Stimulated activated naive CD4-positive, alpha-beta T cell (primary cell): ENCODE results near the gene TRAK2.
"Not testable (repeated sequence)": the region's sequence is repeated elsewhere in the genome, so short reads cannot be mapped to it uniquely, and the experiment has no call there.

Experiments used
- DNase-seq, 6 experiments: peaks; one replicate each; lab custom pipeline; 2025; lab: John Stamatoyannopoulos, UW

TRAK2 gene

DNA sequence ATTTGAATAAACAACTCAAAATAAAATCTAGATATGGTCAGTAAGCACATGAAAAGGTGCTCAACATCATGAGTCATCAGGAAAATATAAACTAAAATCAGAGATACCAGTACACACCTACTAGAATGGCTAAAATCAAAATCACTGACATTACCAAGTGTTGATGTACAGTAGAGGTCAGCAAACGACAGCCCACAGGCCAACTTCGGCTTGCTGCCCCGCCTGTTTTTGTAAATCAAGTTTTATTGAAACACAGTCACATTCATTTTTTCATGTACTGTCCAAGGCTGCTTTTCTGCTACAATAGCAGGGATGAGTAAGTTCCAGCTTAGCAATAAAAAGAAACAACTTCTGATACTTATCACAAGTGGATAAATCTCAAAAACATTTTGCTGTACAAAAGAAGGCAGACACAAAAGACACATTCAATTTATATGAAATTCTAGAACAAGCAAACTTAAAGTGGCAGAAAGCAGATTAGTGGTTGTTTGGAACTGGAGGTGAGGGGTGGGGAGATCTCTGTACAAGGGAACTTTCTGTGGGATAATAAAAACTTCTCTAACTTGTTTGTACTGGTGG is 32.1 kb downstream of the TRAK2 start:
- no peak for DNase-seq

DNA sequence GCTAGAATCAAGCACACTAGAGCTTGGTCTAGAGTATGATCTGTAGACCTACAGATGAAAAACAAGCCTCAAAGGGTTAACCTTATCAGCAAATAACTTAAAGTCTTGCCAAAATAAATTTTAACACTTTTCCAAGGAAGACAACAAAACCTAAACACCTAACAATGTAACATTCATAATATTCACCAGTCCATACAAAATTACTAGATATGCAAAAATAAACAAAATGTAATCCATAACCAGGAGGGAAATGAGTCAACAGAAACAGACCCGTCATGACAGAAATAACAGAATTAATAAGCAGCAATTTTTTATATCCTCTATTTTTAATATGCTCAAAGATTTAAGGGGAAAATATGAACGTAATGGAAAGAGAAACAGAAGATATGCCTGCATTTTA is 36.1 kb downstream of the TRAK2 start:
- DNase-seq, result no peak

DNA sequence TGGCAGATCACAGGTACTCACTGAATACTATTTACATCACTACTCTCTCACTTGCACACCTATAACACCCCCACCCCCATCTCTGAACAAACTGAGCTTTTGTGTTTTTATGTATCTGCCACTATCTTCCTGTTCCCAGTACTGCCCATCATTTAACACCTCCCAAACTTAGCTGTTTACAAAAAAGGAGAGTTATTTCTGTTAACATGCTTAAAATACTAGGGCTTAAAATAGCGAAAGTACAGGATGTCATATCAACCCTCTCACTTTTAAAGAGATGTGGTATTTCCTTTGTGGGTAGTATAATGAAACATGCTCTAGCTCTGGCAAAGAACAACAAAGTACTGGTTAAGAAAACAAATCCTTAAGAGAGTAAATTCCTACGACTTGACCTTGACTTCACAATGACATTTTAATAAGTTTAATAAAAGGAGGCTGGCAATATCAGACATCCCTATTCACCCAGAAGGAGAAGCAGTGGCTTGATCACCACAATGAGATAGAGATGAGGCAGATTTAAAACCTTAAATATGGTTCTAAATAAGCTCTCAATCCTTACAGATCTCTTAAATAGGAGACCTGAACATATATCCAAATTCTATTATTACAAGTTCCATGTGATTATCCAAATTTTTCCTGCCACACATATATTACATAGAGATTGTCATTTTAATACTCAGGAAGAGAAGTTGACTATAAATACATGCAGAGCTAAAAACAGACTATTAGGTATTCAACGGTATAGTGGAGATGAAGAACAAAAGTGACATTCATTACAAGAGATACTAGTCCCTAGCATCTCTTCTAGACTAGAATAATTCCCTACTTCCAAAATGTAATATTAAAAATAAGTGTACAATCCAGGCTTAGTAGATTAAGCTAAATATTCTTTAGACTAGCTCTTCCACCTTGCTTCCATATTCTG is 36.9 kb downstream of the TRAK2 start:
- DNase-seq, result peak in 3 of 6 experiments; percentile 17 to 39 (median 21)

DNA sequence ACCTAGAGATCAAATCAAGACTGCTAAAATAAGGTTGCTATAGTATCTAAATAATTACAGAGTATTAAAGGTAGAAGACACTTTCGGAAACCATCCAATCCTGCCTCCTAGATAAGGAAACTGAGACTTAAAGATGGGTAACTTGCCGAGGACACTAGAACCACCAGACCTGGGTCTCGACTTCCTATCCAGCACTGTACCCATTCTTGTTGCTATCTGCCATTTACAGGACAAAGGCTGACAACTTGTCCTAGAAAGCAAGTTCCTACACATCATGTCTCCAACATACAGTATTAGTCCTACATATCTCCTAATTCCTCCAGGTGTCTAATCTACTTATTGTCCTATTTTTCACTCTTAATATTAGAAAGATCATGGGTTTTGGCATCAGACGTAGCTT is 37.7 kb downstream of the TRAK2 start:
- DNase-seq, result no peak

DNA sequence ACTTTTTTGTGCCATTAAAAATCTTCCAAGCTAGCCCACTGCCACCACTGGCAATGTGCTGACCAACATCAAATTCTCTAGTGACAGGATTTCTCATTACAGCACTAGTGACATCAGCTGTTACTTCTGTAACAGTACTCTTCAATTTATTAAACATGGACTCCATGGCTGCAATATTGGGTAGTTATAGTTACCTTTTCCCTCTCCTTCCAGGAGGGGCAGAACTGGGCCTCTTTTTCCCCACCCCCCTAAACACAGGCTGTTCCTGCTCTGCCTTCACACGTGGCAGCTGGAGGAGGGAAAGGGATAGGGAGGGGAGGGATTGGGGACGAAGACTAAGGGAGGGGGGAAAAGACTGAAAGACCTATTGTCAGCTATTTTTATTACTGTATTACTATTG is 38.1 kb downstream of the TRAK2 start:
- DNase-seq, result no peak

DNA sequence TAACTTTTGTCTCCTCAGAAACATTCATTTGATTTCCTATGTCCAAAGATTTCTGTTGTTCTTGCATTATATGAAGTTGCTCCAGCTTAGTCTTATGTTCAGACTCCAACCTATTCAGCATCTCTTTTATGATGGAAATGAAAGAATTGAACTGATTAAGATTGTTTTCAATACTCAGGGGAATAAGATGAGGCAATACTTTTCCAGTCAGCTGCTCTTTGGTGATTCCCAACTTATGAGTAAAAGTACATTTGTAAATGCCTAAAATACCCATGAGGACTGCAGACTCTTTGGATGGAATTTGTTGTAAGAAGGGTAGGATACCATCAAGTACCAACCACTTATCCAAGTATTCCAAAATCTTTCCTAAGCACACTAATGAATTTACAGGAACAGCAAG is 39.8 kb downstream of the TRAK2 start:
- DNase-seq, result no peak

DNA sequence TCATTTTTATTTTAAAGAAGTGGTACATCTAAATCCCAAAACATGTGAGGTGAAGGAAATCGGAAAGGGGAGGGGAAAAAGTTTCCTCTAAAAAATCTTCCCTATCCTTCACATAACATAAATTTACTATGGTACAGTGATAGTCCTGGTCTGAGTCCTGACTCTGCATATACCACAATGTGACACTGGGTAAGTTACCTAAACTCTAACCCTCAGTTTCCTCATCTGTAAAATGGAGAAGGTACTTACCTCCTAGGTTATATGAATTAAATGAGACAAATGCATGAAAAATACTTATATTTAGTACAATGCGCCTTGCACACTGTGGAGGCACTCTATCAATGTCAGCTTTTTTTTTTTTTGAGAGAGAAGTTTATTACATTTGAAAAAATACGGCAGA is 42.3 kb downstream of the TRAK2 start:
- DNase-seq, result no peak

DNA sequence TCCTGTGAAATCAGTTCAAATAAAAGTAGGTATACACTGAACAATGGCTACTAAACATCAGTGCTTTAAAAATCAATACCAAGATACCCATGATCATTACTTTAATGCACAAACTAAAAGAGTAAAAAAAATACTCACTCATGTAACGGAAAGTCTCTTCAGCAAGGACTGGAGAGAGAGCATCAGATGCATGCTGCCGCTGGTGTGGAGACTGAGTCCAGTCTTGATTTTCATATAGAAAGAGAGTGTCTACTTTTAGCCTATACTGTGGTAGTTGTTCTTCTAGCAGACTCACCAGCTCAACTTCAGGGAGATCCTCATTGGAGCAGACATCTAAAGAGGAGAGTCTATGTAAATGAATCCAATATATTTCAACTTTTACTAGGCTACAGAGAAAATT is 44.0 kb downstream of the TRAK2 start:
- no peak for DNase-seq

DNA sequence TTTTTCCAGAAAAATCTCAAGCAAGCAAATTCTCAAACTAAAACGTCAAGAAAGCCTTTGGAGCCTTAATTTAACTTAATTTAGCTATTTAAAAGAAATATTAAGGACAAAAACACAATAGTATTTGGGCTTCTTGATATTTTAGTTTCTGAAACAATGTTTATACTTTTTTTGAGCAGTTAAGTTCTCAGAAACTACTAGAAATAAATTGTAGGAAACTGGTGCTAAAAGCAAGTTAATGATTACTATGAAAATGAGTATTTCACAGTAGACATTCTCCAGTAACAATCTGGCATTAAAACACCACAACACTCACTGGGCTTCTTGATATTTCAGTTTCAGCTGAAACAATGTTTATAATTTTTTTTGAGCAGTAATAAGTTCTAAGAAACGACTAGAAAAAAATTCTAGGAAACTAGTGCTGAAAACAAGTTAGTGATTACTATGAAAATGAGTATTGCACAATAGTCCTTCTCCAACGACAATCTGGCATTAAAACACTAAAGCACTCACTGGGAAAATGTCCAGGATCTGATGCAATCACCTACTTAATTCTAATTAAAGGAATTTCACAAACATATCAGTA is 45.1 kb downstream of the TRAK2 start:
- DNase-seq, result no peak

DNA sequence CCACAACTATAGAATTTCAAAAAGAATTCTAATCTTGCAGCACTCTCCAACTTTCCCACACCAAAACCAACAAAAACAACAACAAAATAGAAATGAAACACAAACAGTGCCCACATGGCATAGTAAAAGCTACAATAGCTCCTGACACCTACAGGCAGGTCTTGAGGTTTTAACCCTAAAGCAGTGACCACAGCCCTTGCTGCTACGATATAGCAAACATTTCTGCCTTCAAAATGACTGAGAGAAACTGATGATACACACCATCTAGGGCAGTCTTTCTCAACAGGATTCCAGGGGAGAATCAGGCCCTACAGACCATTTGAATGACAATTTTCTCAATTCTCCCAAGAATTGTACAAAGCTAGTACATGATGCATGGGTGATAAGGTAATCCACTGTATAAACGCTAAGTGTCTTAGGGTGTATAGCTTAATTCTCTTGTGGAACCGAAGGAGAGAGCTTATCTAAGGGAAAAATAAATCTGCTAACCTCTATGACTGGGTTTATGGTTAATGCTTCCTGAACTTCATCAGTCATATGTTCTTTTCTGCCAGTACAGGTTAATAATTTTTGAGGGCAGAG is 46.5 kb downstream of the TRAK2 start:
- DNase-seq, result no peak

DNA sequence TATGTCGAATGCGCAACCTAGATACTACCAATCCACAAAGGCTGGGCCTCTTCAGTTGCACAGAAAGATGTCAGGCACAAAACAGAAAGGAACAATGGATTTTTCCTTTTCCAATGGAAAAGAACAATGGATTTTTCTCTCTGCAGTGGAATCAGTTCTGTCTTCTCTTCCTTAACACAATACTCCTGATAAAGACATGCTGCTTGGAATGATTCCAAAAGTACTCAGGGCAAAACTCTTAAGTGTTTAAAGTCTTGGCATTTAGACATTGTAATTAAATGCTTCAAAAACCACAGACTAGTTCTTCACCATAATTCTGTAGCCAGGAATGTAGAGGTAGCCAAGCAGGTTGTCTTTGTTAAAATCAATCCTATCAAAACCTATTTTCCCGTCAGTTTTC is 47.4 kb downstream of the TRAK2 start:
- DNase-seq, result no peak

DNA sequence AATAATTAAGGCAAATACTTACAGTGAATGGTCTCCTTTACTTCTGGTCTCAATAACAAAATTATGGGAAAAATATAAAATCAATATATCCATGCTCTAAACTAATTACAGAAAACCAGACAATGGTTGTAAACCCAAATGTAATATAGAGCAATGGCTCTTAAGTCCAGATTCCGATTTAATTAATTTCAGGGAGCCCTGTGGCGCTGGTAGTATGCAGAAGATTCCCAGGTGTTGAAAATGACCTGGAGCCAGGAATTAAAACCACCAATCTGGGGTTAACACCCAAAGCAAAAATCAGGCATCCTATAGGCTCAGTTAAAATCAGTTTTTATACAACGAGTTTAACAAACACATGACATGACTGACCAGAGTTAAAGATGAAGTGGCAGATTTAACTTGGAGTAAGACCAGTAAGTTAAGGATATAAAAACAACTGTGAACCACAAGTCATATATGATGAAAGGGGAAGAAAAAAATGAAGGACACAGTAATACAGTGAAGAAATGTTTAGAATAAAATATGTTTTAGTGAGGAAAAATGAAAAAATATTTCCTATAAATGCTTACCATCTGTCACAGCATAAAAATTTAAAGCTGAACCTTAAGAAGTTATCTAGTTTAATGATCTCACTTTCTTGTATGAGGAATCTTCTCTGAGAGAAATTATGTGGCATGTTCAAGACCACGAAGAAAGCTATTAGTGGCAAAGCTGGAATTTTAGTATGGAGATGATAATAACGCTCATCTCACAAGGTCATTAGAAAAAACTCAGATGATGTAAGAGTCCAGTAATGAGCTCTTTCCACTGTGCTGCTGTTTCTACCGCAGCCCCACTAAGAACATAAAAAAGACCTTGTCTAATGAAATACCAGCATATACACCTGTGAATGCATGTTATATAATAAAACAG is 48.4 kb downstream of the TRAK2 start:
- no peak for DNase-seq

DNA sequence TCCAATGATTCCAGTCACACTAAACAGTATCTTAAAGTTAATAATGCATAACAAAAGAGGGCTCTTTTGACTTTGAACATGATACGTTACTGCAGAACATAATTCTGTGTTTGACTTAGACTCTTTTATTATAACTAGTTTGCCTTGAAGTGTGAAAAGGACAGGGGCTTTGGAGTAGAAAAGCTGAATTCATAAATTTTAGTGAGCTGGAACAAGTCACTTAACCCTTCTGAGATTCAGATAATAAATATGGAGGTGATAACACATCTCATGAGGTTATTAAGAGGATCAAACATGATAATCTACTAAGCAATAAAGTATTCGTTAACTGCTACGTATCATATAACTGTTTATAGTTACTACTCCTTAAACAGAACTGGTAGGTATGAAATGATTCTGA is 49.4 kb downstream of the TRAK2 start:
- no peak for DNase-seq

DNA sequence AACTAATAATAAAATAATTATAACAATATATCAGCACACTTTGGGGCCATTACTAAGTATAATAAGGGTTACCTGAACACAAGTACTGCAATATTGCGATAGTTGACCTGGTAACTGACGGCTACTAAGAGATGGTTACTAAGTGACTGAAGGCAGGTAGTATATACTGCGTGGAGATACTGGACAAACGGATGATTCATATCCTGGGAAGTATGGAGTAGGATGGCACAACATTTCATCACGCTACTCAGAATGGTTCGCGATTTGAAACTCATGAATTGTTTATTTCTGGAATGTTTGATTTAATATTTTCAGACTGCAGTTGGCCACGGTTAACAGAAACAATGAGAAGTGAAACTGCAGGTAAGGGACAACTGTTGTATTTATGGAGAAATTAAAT is 54.7 kb downstream of the TRAK2 start:
- DNase-seq, result no peak

DNA sequence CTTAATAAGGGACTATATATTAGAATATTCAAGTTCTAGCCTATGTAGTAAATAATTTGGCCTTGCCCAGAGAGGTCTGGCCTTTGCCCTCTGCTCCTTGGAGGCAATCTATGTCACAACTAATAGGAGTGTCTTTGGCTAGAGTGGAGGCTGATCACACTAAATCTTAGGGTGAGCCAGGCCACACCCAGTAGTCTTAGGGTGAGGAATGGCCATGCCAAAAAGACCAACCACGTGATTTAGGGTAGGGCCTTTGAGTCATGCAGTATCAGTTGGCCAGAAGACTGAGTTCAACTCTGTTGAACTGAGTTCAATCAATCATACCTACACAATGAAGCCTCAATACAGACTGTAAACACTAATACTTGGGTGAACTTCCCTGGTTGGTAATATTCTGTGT is 68.1 kb downstream of the TRAK2 start:
- DNase-seq, result no peak

DNA sequence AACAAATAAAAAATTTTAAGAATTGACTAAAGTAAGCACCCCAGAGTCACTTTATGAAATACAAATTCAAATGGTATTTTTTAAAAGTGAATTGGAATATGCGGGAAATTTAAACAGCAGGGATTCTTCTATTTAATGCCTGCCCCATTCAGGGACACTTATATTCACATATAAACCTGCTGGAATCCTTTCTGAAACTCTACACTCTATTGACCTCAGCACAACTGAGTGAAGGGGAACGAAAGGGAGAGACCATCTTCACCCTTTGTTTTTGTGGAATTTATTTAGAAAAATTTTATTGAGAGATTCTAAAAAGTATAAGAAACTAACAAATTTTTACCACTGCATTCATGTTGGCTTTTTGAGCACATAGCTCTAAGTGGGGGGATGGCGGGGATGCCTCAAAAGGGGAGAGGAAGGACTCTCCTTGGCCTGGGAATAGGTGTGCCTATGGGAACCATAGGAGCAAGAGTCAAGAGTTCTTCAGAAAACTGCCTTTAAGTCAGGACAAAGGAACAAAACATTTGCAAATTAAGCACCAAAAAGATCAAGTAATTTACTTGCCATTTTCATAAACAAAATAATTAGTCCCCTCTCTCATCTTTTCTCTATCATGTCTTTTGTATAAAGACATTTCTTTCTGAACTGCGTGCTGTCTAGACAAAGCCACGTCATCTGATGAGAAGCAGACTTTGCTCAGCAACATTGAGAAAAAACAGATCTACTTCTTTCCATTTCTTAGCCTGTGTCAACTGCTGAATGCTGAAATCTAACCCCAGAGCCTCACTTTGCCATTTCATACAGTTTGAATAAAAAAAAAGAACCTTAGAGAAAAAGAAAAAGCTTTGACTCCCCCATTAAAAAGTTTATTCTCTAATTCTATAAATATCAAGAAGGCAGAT is 72.5 kb downstream of the TRAK2 start:
- DNase-seq, result no peak

DNA sequence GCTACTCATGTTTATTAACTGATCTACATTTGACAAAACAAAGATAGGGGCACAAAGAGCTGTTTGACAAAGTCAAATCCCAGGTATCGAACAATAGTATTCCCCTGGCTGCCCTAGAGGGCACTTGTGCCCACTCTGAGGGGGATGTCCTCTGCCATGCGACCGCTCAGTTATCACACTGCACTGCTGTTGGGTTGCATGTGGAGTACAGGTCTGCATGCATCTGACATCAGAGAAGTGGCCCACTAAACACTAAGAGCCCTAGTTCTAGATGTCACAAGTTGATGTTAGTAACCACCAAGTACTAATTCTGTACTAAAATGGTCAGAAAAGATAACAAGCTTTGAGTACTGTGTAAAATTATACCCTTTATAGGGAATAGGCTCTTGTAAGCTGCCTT is 74.0 kb downstream of the TRAK2 start:
- no peak for DNase-seq

DNA sequence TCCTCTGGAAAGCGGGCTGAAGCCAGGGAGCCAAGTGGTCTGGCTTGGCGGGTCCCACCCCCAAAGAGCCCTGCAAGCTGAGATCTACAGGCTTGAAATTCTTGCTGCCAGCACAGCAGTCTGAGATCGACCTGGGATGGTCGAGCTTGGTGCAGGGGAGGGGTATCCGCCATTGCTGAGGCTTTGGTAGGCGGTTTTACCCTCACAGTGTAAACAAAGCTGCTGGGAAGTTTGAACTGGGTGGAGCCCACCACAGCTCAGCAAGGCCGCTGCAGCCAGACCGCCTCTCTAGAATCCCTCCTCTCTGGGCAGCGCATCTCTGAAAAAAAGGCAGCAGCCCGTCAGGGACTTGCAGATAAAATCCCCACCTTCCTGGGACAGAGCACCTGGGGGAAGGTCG is 81.5 kb downstream of the TRAK2 start:
- DNase-seq, result no peak

DNA sequence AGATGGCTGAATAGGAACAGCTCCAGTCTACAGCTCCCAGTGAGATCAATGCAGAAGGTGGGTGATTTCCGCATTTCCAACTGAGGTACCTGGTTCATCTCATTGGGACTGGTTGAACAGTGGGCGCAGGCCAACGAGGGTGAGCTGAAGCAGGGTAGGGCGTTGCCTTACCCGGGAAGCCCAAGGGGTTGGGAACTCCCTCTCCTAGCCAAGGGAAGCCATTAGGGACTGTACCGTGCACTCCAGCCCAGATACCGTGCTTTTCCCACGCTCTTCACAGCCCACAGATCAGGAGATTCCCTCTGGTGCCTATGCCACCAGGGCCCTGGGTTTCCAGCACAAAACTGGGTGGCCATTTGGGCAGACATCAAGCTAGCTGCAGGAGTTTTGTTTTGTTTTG is 81.9 kb downstream of the TRAK2 start:
- DNase-seq, result not testable (repeated sequence)

DNA sequence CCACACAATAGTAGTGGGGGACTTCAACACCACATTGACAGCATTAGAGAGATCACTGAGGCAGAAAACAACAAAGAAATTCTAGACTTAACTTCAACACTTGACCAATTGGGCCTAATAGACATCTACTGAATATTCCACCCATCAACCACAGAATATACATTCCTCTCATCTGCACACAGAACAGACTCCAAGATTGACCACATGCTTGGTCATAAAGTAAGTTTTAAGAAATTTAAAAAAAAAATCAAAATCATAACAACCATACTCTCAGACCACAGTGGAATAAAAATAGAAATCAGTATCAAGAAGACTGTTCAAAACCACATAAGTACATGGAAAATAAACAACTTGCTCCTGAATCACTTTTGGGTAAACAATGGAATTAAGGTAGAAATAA is 85.1 kb downstream of the TRAK2 start:
- DNase-seq, result no peak
